HepG2 (cell line): ENCODE data around the gene NAMPT. TPM values are rescaled to one million over a fixed set of nuclear protein-coding genes. Genes with fewer than 3 reads are reported as not detected.

Source experiments
- CBFB ChIP-seq: sonication (generic); formaldehyde crosslinking; IDR thresholded peaks from 2 replicates; pipeline ENCODE4 v1.4.0; 2020; ENCODE audit warnings: missing genetic modification reagents
- E2F1 ChIP-seq: sonication (generic); formaldehyde crosslinking; IDR thresholded peaks from 2 replicates; pipeline ENCODE4 v1.5.0; 2020; ENCODE audit warnings: missing genetic modification reagents
- FOXJ3 ChIP-seq: sonication (generic); formaldehyde crosslinking; IDR thresholded peaks from 2 replicates; pipeline ENCODE4 v1.4.0; 2020; ENCODE audit warnings: missing genetic modification reagents, mild to moderate bottlenecking, borderline replicate concordance
- MATR3 ChIP-seq: sonication (generic); formaldehyde crosslinking; IDR thresholded peaks from 2 replicates; pipeline ENCODE4 v1.4.0; 2020; ENCODE audit warnings: missing genetic modification reagents
- NFE2L1 ChIP-seq: sonication (generic); formaldehyde crosslinking; IDR thresholded peaks from 2 replicates; pipeline ENCODE4 v1.4.0; 2020; ENCODE audit warnings: missing genetic modification reagents, mild to moderate bottlenecking, borderline replicate concordance
- NFE2L2 ChIP-seq: fragments of 150-350 bp; IDR thresholded peaks from 2 replicates; pipeline ENCODE4 v1.6.1; 2014; ENCODE audit warnings: low read length
- RAD51 ChIP-seq: fragments of 450-650 bp; IDR thresholded peaks from 2 replicates; pipeline ENCODE4 v1.6.1; 2016; ENCODE audit warnings: borderline replicate concordance
- TAF15 ChIP-seq: fragments of 200-400 bp; formaldehyde crosslinking; IDR thresholded peaks from one replicate; pipeline ENCODE4 v1.6.1; 2018; ENCODE audit warnings: mild to moderate bottlenecking, low read depth, low read length; ENCODE audit not compliant: poor library complexity, severe bottlenecking
- XRCC5 ChIP-seq: fragments of 200-400 bp; formaldehyde crosslinking; optimal IDR thresholded peaks from 2 replicates; pipeline ENCODE3; 2017; ENCODE audit warnings: mild to moderate bottlenecking, low read length
- ZBTB3 ChIP-seq: sonication (generic); formaldehyde crosslinking; IDR thresholded peaks from 2 replicates; pipeline ENCODE4 v1.4.0; 2020; ENCODE audit warnings: low read depth, mild to moderate bottlenecking, moderate library complexity, missing genetic modification reagents, borderline replicate concordance
- ZBTB46 ChIP-seq: sonication (generic); formaldehyde crosslinking; IDR thresholded peaks from 2 replicates; pipeline ENCODE4 v1.4.0; 2020; ENCODE audit warnings: mild to moderate bottlenecking, missing genetic modification reagents, borderline replicate concordance
- ZKSCAN8 ChIP-seq: IDR thresholded peaks from 2 replicates; pipeline ENCODE4 v1.6.1; 2016; ENCODE audit warnings: borderline replicate concordance, missing genetic modification reagents, missing compliant biosample characterization
- ZNF225 ChIP-seq: sonication (generic); formaldehyde crosslinking; IDR thresholded peaks from 2 replicates; pipeline ENCODE4 v1.4.0; 2020; ENCODE audit warnings: mild to moderate bottlenecking, missing genetic modification reagents
- ZNF260 ChIP-seq: sonication (generic); formaldehyde crosslinking; IDR thresholded peaks from 2 replicates; pipeline ENCODE4 v1.4.0; 2020; ENCODE audit warnings: missing genetic modification reagents, low read depth, mild to moderate bottlenecking, borderline replicate concordance
- ZNF484 ChIP-seq: sonication (generic); formaldehyde crosslinking; IDR thresholded peaks from 2 replicates; pipeline ENCODE4 v1.5.1; 2020; ENCODE audit warnings: mild to moderate bottlenecking, low read depth, missing genetic modification reagents, borderline replicate concordance
- ZXDC ChIP-seq: sonication (generic); formaldehyde crosslinking; IDR thresholded peaks from 2 replicates; pipeline ENCODE4 v1.5.0; 2020; ENCODE audit warnings: mild to moderate bottlenecking, missing genetic modification reagents
- polyA plus RNA-seq, 8 experiments: library from polyadenylated mRNA; depleted of rRNA in 3 of 8; stranded (reverse) in 7 of 8; unstranded in 1 of 8; fragments of >200 nt; fragmentation: Illumina TruSeq in 4 of 8; extraction: Trizol in 4 of 8; gene quantifications; 2 replicates each; pipeline versions ENCODE4 v1.2.1 to v1.2.3, GENCODE V29; 2011 to 2016; ENCODE audit warnings: low read depth in 4 of 8, missing spikeins in 1 of 8, mixed read lengths in 1 of 8; ENCODE audit not compliant: insufficient read depth in 1 of 8
- total RNA-seq, 5 experiments: library from RNA; depleted of rRNA; stranded (reverse); fragments of >200 nt; fragmentation: Illumina TruSeq; extraction: Trizol; gene quantifications; 2 replicates each; pipeline ENCODE4 v1.2.3, GENCODE V29; 2016; ENCODE audit warnings: low read depth in 1 of 5
- TF ChIP-seq, protein P1 (sequence below): sonication (generic); formaldehyde crosslinking; IDR thresholded peaks from 2 replicates; pipeline ENCODE4 v1.5.1; 2020; ENCODE audit warnings: missing genetic modification reagents, mild to moderate bottlenecking, borderline replicate concordance
- TF ChIP-seq, protein P2 (sequence below): IDR thresholded peaks from 2 replicates; pipeline ENCODE4 v1.6.1; 2016; ENCODE audit warnings: missing genetic modification reagents, missing compliant biosample characterization
- TF ChIP-seq, protein P3 (sequence below): sonication (generic); formaldehyde crosslinking; IDR thresholded peaks from 2 replicates; pipeline ENCODE4 v1.4.0; 2020; ENCODE audit warnings: missing genetic modification reagents, borderline replicate concordance

The NAMPT gene
- total and polyA plus RNA-seq, 2 of the 13 experiments (the other 11 are each of a cell fraction or from before 2014, with no cell fraction given), result 15.8 to 67.7 TPM

GRCh38 chr7:106285051-106285854, 470 bp upstream of the NAMPT start (continued):
- no peak for TF ChIP-seq E2F1 (CRISPR knock-in tag)
- no peak for TF ChIP-seq ZNF260 (CRISPR knock-in tag)
- TF ChIP-seq, protein P1, sequence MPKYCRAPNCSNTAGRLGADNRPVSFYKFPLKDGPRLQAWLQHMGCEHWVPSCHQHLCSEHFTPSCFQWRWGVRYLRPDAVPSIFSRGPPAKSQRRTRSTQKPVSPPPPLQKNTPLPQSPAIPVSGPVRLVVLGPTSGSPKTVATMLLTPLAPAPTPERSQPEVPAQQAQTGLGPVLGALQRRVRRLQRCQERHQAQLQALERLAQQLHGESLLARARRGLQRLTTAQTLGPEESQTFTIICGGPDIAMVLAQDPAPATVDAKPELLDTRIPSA (CRISPR knock-in tag), result no peak
- peak; percentile 39 for TF ChIP-seq XRCC5
- 0 out of 2 replicates have a peak, but pooled peaks have one; percentile 24 for TF ChIP-seq ZBTB46
- TF ChIP-seq NFE2L2, result no peak
- no peak for TF ChIP-seq NFE2L1
- TF ChIP-seq ZXDC (CRISPR knock-in tag), result no peak
- TF ChIP-seq ZKSCAN8 (CRISPR knock-in tag), result no peak; the same call in 1 of the 2 replicates
- TF ChIP-seq CBFB, result no peak
- no peak for TF ChIP-seq RAD51
- TF ChIP-seq ZNF484 (CRISPR knock-in tag), result no peak
- no peak for TF ChIP-seq ZNF225 (CRISPR knock-in tag)
- TF ChIP-seq, protein P2, sequence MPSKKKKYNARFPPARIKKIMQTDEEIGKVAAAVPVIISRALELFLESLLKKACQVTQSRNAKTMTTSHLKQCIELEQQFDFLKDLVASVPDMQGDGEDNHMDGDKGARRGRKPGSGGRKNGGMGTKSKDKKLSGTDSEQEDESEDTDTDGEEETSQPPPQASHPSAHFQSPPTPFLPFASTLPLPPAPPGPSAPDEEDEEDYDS (CRISPR knock-in tag), result no peak; the same call in none of the 2 replicates
- TF ChIP-seq ZBTB3 (CRISPR knock-in tag), result no peak
- no peak for TF ChIP-seq FOXJ3 (CRISPR knock-in tag)
- TF ChIP-seq, protein P3, sequence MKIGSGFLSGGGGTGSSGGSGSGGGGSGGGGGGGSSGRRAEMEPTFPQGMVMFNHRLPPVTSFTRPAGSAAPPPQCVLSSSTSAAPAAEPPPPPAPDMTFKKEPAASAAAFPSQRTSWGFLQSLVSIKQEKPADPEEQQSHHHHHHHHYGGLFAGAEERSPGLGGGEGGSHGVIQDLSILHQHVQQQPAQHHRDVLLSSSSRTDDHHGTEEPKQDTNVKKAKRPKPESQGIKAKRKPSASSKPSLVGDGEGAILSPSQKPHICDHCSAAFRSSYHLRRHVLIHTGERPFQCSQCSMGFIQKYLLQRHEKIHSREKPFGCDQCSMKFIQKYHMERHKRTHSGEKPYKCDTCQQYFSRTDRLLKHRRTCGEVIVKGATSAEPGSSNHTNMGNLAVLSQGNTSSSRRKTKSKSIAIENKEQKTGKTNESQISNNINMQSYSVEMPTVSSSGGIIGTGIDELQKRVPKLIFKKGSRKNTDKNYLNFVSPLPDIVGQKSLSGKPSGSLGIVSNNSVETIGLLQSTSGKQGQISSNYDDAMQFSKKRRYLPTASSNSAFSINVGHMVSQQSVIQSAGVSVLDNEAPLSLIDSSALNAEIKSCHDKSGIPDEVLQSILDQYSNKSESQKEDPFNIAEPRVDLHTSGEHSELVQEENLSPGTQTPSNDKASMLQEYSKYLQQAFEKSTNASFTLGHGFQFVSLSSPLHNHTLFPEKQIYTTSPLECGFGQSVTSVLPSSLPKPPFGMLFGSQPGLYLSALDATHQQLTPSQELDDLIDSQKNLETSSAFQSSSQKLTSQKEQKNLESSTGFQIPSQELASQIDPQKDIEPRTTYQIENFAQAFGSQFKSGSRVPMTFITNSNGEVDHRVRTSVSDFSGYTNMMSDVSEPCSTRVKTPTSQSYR (CRISPR knock-in tag), result no peak
- TF ChIP-seq TAF15, result no peak
- no peak for TF ChIP-seq MATR3 (CRISPR knock-in tag)
